IgD-negative memory B cell (primary cell): Measurements from ENCODE around the gene DMRT2. TPM values are rescaled to one million over a fixed set of nuclear protein-coding genes. Genes with fewer than 3 reads are reported as not detected.

Source experiments
- H3K27ac Mint-ChIP-seq, 3 donors: one replicate each; pipeline ENCODE4 v1.8.0; 2020 to 2022; ENCODE audit warnings: mild to moderate bottlenecking in 3 of 3, mixed read lengths in 3 of 3, moderate library complexity in 1 of 3
- H3K27me3 Mint-ChIP-seq: one replicate; pipeline ENCODE4 v1.8.0; 2021; ENCODE audit warnings: mixed read lengths
- H3K36me3 Mint-ChIP-seq: one replicate; pipeline ENCODE4 v1.8.0; 2020; ENCODE audit warnings: mild to moderate bottlenecking, mixed read lengths
- H3K4me1 Mint-ChIP-seq, 3 donors: one replicate each; pipeline ENCODE4 v1.8.0; 2020 to 2022; ENCODE audit warnings: mixed read lengths in 3 of 3, mild to moderate bottlenecking in 1 of 3
- H3K4me3 Mint-ChIP-seq, 4 donors: one replicate each; pipeline ENCODE4 v1.8.0; 2020 to 2022; ENCODE audit warnings: mild to moderate bottlenecking in 4 of 4, mixed read lengths in 4 of 4, moderate library complexity in 3 of 4
- H3K9me3 Mint-ChIP-seq, 3 donors: one replicate each; pipeline ENCODE4 v1.8.0; 2020 to 2021; ENCODE audit warnings: mixed read lengths in 3 of 3, mild to moderate bottlenecking in 1 of 3
- polyA plus RNA-seq: library from polyadenylated mRNA; unstranded; fragments of 300-500 nt; fragmentation: Illumina TruSeq; gene quantifications from one replicate; pipeline ENCODE4 v1.2.3, GENCODE V29; 2021

DMRT2 gene
- polyA plus RNA-seq, 1 donor from 2014 or later, result not detected

DNA sequence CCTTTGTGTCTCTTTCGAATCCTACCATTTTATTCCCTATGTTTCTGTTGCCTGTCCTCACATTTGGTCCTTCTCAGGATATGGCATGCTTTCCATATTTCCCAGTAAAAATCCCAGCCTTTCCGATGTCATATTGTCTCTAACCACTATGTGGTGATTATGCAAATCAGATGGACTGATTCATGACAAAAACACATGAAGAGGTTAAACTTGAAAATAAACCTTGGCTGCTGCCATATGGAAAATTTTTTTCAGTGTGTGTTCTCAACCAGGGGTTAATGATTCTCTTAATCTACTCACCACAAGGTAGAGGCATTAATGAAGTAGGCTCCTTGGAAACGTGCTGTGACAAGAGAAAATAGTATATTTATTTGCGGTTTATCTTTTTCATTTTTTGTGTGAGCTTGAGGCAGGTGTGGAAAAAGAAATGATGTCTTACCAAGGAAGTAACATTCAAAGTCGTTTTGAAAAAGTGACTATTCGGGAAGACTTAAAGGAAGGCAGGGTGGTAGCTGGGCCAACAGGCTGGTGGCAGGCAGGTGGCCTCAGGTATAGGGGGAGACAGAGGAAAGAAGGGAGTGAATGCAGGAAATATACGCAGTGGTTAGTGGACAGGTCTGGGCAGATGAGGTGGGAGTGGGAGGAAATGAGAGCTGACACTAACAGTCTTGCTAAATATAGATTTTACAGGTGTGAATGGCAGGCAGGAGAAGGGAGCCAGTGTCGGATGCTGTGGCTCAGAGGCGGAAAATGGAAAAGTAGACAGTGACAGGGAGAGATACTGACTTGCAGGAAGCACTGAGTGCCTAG lies 46.2 kb downstream of the DMRT2 start:
- Mint-ChIP-seq H3K4me1 (no peaks in the 10 kb centered on the region), H3K27me3 (peaks cover 6% of the 10 kb centered on the region), H3K36me3 (peaks cover 1% of the 10 kb centered on the region), H3K4me3 (no peak overlapping the region), H3K27ac (no peak overlapping the region), H3K9me3 (no peaks in the 10 kb centered on the region)

DNA sequence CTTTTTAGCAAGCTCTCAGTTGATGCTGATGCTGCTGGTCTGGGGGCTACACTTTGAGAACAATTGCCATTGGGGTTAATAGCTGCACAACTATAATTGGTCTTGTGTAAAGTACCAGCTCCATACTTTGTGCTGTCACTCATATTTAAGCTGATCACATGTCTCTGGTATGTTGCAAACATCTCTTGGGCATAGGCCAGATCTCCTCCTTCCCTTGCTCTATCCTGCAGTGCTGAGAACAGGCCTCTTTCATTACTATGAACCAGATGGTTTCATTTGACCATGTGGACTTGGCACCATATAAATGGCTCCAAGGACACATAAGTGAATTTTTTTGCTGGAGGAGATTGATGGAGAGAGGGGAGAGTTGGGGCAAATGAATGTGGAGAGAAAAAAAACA lies 48.4 kb downstream of the DMRT2 start:
- H3K4me3 Mint-ChIP-seq, result no peak overlapping the region
- H3K36me3 Mint-ChIP-seq, result peaks cover 1% of the 10 kb centered on the region
- peaks cover 0 to 7% (median 5%) of the 10 kb centered on the region in 3 donors for H3K4me1 Mint-ChIP-seq
- H3K9me3 Mint-ChIP-seq, result peaks cover 0 to 2% (median 0%) of the 10 kb centered on the region in 3 donors
- H3K27ac Mint-ChIP-seq, result no peak overlapping the region
- H3K27me3 Mint-ChIP-seq, result peaks cover 4% of the 10 kb centered on the region

DNA sequence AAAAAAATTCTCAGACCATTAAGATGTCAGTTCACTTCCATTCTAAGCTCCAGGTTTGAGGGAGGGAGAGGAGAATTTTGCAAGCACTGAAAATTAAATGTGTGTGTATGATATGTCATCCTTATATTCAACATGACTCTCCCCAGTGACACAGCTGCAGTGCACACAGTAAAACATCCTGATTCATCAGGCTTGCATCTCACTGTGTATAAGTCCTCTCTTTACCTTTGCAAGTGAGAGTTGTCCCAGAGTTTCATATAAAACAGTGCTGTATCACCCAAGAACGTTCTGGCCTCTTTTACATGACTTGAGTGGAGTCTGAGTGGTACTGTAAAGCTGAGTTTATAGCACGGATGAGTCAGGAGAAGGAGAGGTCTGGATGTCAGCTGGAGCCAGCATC lies 50.0 kb downstream of the DMRT2 start:
- no peak overlapping the region for H3K27ac Mint-ChIP-seq
- H3K4me3 Mint-ChIP-seq, result no peak overlapping the region
- H3K36me3 Mint-ChIP-seq, result peaks cover 1% of the 10 kb centered on the region
- peaks cover 0 to 5% (median 4%) of the 10 kb centered on the region in 3 donors for H3K9me3 Mint-ChIP-seq
- H3K4me1 Mint-ChIP-seq, result peaks cover 0 to 7% (median 5%) of the 10 kb centered on the region in 3 donors
- H3K27me3 Mint-ChIP-seq, result peaks cover 4% of the 10 kb centered on the region

DNA sequence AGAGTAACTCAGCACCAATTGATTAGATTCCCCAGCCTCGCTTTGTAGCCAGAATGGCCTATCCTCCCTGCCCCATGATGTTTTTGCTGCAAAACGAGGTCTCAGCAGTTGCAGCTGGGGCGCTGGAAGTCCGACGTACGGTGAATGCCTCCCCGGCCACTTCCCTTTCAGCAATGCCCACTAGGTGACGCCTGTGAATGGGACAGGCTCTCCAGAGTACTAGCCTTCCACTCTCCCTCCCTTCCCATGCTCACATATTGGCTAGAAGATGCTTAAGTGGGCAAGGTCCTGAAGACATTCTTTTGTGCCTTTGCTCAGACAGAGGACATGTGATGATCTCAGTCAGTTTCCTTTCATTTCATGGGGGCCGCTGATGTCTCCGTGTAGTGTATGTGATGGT lies 50.8 kb downstream of the DMRT2 start:
- H3K27ac Mint-ChIP-seq, result no peak overlapping the region
- no peak overlapping the region for H3K4me3 Mint-ChIP-seq
- H3K9me3 Mint-ChIP-seq, result peaks cover 0 to 5% (median 4%) of the 10 kb centered on the region in 3 donors
- H3K27me3 Mint-ChIP-seq, result peaks cover 4% of the 10 kb centered on the region
- peaks cover 0 to 7% (median 5%) of the 10 kb centered on the region in 3 donors for H3K4me1 Mint-ChIP-seq
- no peaks in the 10 kb centered on the region for H3K36me3 Mint-ChIP-seq

- H3K4me3 Mint-ChIP-seq, result no peak overlapping the region
- H3K4me1 Mint-ChIP-seq, result peaks cover 0 to 7% (median 5%) of the 10 kb centered on the region in 3 donors
- H3K9me3 Mint-ChIP-seq, result peaks cover 4 to 13% (median 7%) of the 10 kb centered on the region in 3 donors
- H3K27me3 Mint-ChIP-seq, result peaks cover 4% of the 10 kb centered on the region
- no peak overlapping the region for H3K27ac Mint-ChIP-seq
- H3K36me3 Mint-ChIP-seq, result no peaks in the 10 kb centered on the region
Measured at GRCh38 chr9:1101846-1102641, 51.9 kb downstream of the DMRT2 start.

DNA sequence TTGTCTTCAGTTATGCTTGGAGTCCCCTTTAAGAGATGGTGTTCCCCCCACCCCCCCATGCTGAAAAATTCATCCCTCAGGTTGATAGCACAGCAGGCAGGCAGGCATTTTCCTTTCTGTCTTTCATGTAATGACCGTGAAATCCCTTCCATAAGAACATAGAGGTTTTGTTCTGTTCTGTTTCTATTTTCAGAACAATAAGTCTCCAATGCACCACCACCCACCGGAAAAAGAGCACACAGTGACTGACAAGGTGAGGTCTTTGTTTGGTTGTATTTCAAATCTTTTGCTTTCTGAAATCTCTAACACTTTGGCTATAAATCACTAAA lies 52.4 kb downstream of the DMRT2 start:
- Mint-ChIP-seq H3K27me3 (peaks cover 4% of the 10 kb centered on the region), H3K27ac (no peak overlapping the region), H3K9me3 (peaks cover 4 to 13% (median 7%) of the 10 kb centered on the region in 3 donors), H3K4me1 (peaks cover 0 to 7% (median 5%) of the 10 kb centered on the region in 3 donors), H3K4me3 (no peak overlapping the region), H3K36me3 (no peaks in the 10 kb centered on the region)

Other genes starting within 250 kb of the DMRT2 start
- gene DMRT1, start 208.7 kb upstream of the DMRT2 start, polyA plus RNA-seq, result not detected
- gene DMRT3, start 73.7 kb upstream of the DMRT2 start, polyA plus RNA-seq, result not detected